B cell (primary cell): ENCODE data around the gene C8A.

Experiments used
- EZH2 ChIP-seq: IDR thresholded peaks from 2 replicates; pipeline ENCODE4 v1.6.1; 2012; ENCODE audit warnings: borderline replicate concordance, low read depth, mild to moderate bottlenecking, moderate library complexity, low read length; ENCODE audit not compliant: insufficient read depth, poor library complexity, severe bottlenecking
- TF ChIP-seq, protein P1 (sequence below): fragments of 200-600 bp; IDR thresholded peaks from one replicate; pipeline ENCODE4 v1.8.0; 2022; ENCODE audit warnings: antibody characterized with exemption, mild to moderate bottlenecking

DNA sequence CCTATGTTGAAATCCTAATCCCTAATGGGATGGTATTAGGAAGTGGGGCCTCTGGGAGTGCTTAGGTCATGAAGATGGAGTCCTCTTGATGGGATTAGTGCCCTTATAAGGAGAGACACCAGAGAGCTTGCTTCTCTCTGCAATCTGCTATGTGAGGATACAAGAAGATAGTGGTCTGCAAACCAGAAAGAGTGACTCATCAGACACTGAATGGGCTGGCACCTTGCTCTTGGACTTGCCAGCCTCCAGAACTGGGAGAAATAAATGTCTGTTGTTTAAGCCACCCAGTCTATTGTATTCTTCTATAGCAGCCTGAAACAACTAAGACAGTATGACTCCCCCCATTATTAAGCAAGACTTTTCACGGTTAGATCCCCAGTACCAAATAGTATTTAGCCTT is 67.9 kb downstream of the C8A start:
- TF ChIP-seq EZH2, result no peak
- TF ChIP-seq, protein P1, sequence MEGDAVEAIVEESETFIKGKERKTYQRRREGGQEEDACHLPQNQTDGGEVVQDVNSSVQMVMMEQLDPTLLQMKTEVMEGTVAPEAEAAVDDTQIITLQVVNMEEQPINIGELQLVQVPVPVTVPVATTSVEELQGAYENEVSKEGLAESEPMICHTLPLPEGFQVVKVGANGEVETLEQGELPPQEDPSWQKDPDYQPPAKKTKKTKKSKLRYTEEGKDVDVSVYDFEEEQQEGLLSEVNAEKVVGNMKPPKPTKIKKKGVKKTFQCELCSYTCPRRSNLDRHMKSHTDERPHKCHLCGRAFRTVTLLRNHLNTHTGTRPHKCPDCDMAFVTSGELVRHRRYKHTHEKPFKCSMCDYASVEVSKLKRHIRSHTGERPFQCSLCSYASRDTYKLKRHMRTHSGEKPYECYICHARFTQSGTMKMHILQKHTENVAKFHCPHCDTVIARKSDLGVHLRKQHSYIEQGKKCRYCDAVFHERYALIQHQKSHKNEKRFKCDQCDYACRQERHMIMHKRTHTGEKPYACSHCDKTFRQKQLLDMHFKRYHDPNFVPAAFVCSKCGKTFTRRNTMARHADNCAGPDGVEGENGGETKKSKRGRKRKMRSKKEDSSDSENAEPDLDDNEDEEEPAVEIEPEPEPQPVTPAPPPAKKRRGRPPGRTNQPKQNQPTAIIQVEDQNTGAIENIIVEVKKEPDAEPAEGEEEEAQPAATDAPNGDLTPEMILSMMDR, result no peak
